ENCODE results near the gene ARMC6.

- TF ChIP-seq, protein P1, sequence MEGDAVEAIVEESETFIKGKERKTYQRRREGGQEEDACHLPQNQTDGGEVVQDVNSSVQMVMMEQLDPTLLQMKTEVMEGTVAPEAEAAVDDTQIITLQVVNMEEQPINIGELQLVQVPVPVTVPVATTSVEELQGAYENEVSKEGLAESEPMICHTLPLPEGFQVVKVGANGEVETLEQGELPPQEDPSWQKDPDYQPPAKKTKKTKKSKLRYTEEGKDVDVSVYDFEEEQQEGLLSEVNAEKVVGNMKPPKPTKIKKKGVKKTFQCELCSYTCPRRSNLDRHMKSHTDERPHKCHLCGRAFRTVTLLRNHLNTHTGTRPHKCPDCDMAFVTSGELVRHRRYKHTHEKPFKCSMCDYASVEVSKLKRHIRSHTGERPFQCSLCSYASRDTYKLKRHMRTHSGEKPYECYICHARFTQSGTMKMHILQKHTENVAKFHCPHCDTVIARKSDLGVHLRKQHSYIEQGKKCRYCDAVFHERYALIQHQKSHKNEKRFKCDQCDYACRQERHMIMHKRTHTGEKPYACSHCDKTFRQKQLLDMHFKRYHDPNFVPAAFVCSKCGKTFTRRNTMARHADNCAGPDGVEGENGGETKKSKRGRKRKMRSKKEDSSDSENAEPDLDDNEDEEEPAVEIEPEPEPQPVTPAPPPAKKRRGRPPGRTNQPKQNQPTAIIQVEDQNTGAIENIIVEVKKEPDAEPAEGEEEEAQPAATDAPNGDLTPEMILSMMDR (IDR thresholded peaks at IDR 0.05; ENCODE audit: borderline replicate concordance, extremely low read depth, low read length, poor library complexity, severe bottlenecking), result no peak
- TF ChIP-seq EZH2 (IDR thresholded peaks at IDR 0.05; ENCODE audit: borderline replicate concordance, low read depth, low read length, severe bottlenecking), result no peak
Observed at GRCh38 chr19:18991468-18991867, 41.9 kb upstream of the ARMC6 start.

Measured in DND-41 (cell line).